IMR-90 (cell line): ENCODE measurements around the gene HOMER3. TPM values are rescaled to one million over a fixed set of nuclear protein-coding genes. Genes with fewer than 3 reads are reported as not detected.

Experiments
- ATAC-seq: fragments of 200-7000 bp; cut with Tn5 transposase; 2 replicates; pipeline ENCODE4 v1.9.1; 2020; ENCODE audit warnings: low read depth, mild to moderate bottlenecking, moderate library complexity
- BruUV-seq: library from RNA; stranded (reverse); fragments of 400-500 nt; replicated peaks from 2 replicates; lab custom pipeline; 2021; lab: Mats Ljungman, UMichigan
- CTCF ChIA-PET: fragments of 300-600 bp; formaldehyde crosslinking; extraction: SDS; loops from one replicate; lab custom pipeline; 2021; ENCODE audit warnings: antibody characterized with exemption; lab: Yijun Ruan, JAX
- POLR2A ChIA-PET: fragments of 300-600 bp; sonication (Branson Sonifier 250); formaldehyde crosslinking; loops from one replicate; lab custom pipeline; 2022; ENCODE audit warnings: antibody characterized with exemption; ENCODE audit not compliant: unreplicated experiment; lab: Charles Lee
- DNase-seq: peaks from one replicate; pipeline ENCODE4 v3.0.0; 2013
- H2AFZ ChIP-seq: replicated peaks from 2 replicates; pipeline ENCODE3; 2013; ENCODE audit warnings: low read length, mild to moderate bottlenecking; ENCODE audit not compliant: poor library complexity
- H2AK5ac ChIP-seq: 2 replicates; pipeline ENCODE4 v1.6.1; 2013; ENCODE audit warnings: low read depth, low read length, inconsistent platforms
- H2AK9ac ChIP-seq: replicated peaks from 2 replicates; pipeline ENCODE3; 2013; ENCODE audit warnings: mild to moderate bottlenecking, low read depth, low read length, moderate library complexity; ENCODE audit not compliant: poor library complexity
- H2BK120ac ChIP-seq: 2 replicates; pipeline ENCODE4 v1.6.1; 2013; ENCODE audit warnings: low read depth, low read length, inconsistent platforms
- H2BK15ac ChIP-seq: 3 replicates; pipeline ENCODE4 v1.6.1; 2013; ENCODE audit warnings: low read depth, low read length, inconsistent platforms
- H2BK20ac ChIP-seq: 2 replicates; pipeline ENCODE4 v1.6.1; 2013; ENCODE audit warnings: low read depth, mild to moderate bottlenecking, inconsistent platforms, low read length, moderate library complexity
- H2BK5ac ChIP-seq: 2 replicates; pipeline ENCODE4 v1.6.1; 2013; ENCODE audit warnings: mild to moderate bottlenecking, low read depth, low read length, inconsistent platforms; ENCODE audit not compliant: poor library complexity, severe bottlenecking
- H3K14ac ChIP-seq: replicated peaks from 2 replicates; pipeline ENCODE4 v1.6.1; 2013; ENCODE audit warnings: low read depth, low read length, inconsistent platforms
- H3K18ac ChIP-seq: 2 replicates; pipeline ENCODE4 v1.6.1; 2013; ENCODE audit warnings: low read depth, low read length, control low read depth
- H3K23ac ChIP-seq: 2 replicates; pipeline ENCODE4 v1.6.1; 2013; ENCODE audit warnings: low read depth, low read length, inconsistent platforms
- H3K27ac ChIP-seq: 2 replicates; pipeline ENCODE4 v1.5.1; 2013; ENCODE audit warnings: mild to moderate bottlenecking, control low read depth, low read length; ENCODE audit not compliant: insufficient read depth
- H3K27me3 ChIP-seq: 2 replicates; pipeline ENCODE4 v1.6.1; 2013; ENCODE audit warnings: low read length; ENCODE audit not compliant: control insufficient read depth, insufficient read depth
- H3K36me3 ChIP-seq: 2 replicates; pipeline ENCODE4 v1.6.1; 2013; ENCODE audit warnings: low read length, mixed read lengths; ENCODE audit not compliant: control insufficient read depth, insufficient read depth
- H3K4ac ChIP-seq: 2 replicates; pipeline ENCODE4 v1.6.1; 2013; ENCODE audit warnings: low read depth, low read length, inconsistent platforms
- H3K4me1 ChIP-seq: 2 replicates; pipeline ENCODE4 v1.6.1; 2013; ENCODE audit warnings: low read length, mixed read lengths; ENCODE audit not compliant: control insufficient read depth, insufficient read depth
- H3K4me2 ChIP-seq: 2 replicates; pipeline ENCODE4 v1.6.1; 2013; ENCODE audit warnings: low read depth, mild to moderate bottlenecking, control low read depth, low read length, moderate library complexity
- H3K4me3 ChIP-seq: 2 replicates; pipeline ENCODE4 v1.5.1; 2013; ENCODE audit warnings: low read depth, mild to moderate bottlenecking, control low read depth, low read length, moderate library complexity; ENCODE audit not compliant: insufficient read depth
- H3K56ac ChIP-seq: 2 replicates; pipeline ENCODE4 v1.6.1; 2013; ENCODE audit warnings: low read length, inconsistent platforms; ENCODE audit not compliant: insufficient read depth; ENCODE audit errors: extremely low read depth
- H3K79me1 ChIP-seq, 2 experiments: 2 replicates each; pipeline ENCODE4 v1.6.1; 2013; ENCODE audit warnings: low read length in 2 of 2, inconsistent platforms in 1 of 2, low read depth in 1 of 2
- H3K9ac ChIP-seq: 2 replicates; pipeline ENCODE4 v1.6.1; 2013; ENCODE audit warnings: low read depth, low read length, control low read depth
- H3K9me1 ChIP-seq: 2 replicates; pipeline ENCODE4 v1.6.1; 2013; ENCODE audit warnings: low read length, inconsistent platforms; ENCODE audit not compliant: insufficient read depth
- H3K9me3 ChIP-seq: 2 replicates; pipeline ENCODE4 v1.6.1; 2013; ENCODE audit warnings: low read length; ENCODE audit not compliant: control insufficient read depth, insufficient read depth
- H4K20me1 ChIP-seq: 2 replicates; pipeline ENCODE4 v1.6.1; 2013; ENCODE audit warnings: low read length, inconsistent platforms; ENCODE audit not compliant: insufficient read depth
- H4K5ac ChIP-seq: 2 replicates; pipeline ENCODE4 v1.6.1; 2013; ENCODE audit warnings: mild to moderate bottlenecking, low read depth, low read length, control low read depth
- H4K8ac ChIP-seq, 2 experiments: 2 replicates each; pipeline ENCODE4 v1.6.1; 2013; ENCODE audit warnings: low read depth in 2 of 2, low read length in 2 of 2, control low read depth in 1 of 2, inconsistent platforms in 1 of 2
- H4K91ac ChIP-seq: 2 replicates; pipeline ENCODE4 v1.6.1; 2013; ENCODE audit warnings: low read depth, low read length, inconsistent platforms; ENCODE audit not compliant: insufficient read depth
- BHLHE40 ChIP-seq: fragments of 150-350 bp; IDR thresholded peaks from 2 replicates; pipeline ENCODE4 v1.6.1; 2016; ENCODE audit warnings: mild to moderate bottlenecking, low read depth, low read length
- FOS ChIP-seq: fragments of 150-350 bp; IDR thresholded peaks from 2 replicates; pipeline ENCODE4 v1.6.1; 2016; ENCODE audit warnings: low read depth, low read length
- MAFK ChIP-seq: IDR thresholded peaks from 2 replicates; pipeline ENCODE4 v1.6.1; 2012; ENCODE audit warnings: low read depth, low read length, improper control_type of control experiment
- POLR2A ChIP-seq: IDR thresholded peaks from 2 replicates; pipeline ENCODE4 v1.6.1; 2012; ENCODE audit warnings: mild to moderate bottlenecking, low read depth, low read length
- WGBS, 2 experiments: methylation state at CpG; one replicate each; pipeline versions ENCODE4 v1.1.5 to v1.1.7; 2013; ENCODE audit warnings: missing lambda C conversion rate in 2 of 2; ENCODE audit not compliant: insufficient read length in 1 of 2; ENCODE audit errors: extremely low coverage in 2 of 2; 5-methylcytosine and 5-hydroxymethylcytosine counted together
- dilution Hi-C: fragments of 300-500 bp; cut with HindIII; formaldehyde crosslinking; loops from one replicate; pipeline ENCODE4 v1.14.3; 2018; ENCODE audit warnings: low sequenced_read_pairs; ENCODE audit not compliant: unreplicated experiment
- in situ Hi-C: fragments of 300-500 bp; cut with MboI; formaldehyde crosslinking; loops from 3 replicates; pipeline ENCODE4 v1.14.3; 2019; ENCODE audit warnings: low sequenced_read_pairs, inconsistent platforms, mixed read lengths
- intact Hi-C: fragments of 100-400 bp; cut with micrococcal nuclease; formaldehyde crosslinking; loops from 2 replicates; pipeline ENCODE4 v1.10.0; 2022
- polyA plus RNA-seq, 3 experiments: library from polyadenylated mRNA; depleted of rRNA; stranded (reverse); fragments of >200 nt; gene quantifications; 2 replicates each; pipeline ENCODE4 v1.2.3, GENCODE V29; 2012; ENCODE audit warnings: low replicate concordance in 1 of 3
- total RNA-seq: library from RNA; depleted of rRNA; stranded (reverse); fragments of >200 nt; gene quantifications from 2 replicates; pipeline ENCODE4 v1.2.3, GENCODE V29; 2012
- TF ChIP-seq, protein P1 (sequence below): fragments of 150-350 bp; IDR thresholded peaks from 2 replicates; pipeline ENCODE4 v1.6.1; 2016; ENCODE audit warnings: low read depth, mild to moderate bottlenecking, low read length, moderate library complexity, borderline replicate concordance
- TF ChIP-seq, protein P2 (sequence below): fragments of 150-350 bp; IDR thresholded peaks from 2 replicates; pipeline ENCODE4 v1.6.1; 2017; ENCODE audit warnings: mild to moderate bottlenecking, antibody characterized with exemption, low read length, low read depth

HOMER3 gene
- total and polyA plus RNA-seq, 2 of the 4 experiments (the other 2 are of a cell fraction): 53.4 to 77.0 TPM

DNA sequence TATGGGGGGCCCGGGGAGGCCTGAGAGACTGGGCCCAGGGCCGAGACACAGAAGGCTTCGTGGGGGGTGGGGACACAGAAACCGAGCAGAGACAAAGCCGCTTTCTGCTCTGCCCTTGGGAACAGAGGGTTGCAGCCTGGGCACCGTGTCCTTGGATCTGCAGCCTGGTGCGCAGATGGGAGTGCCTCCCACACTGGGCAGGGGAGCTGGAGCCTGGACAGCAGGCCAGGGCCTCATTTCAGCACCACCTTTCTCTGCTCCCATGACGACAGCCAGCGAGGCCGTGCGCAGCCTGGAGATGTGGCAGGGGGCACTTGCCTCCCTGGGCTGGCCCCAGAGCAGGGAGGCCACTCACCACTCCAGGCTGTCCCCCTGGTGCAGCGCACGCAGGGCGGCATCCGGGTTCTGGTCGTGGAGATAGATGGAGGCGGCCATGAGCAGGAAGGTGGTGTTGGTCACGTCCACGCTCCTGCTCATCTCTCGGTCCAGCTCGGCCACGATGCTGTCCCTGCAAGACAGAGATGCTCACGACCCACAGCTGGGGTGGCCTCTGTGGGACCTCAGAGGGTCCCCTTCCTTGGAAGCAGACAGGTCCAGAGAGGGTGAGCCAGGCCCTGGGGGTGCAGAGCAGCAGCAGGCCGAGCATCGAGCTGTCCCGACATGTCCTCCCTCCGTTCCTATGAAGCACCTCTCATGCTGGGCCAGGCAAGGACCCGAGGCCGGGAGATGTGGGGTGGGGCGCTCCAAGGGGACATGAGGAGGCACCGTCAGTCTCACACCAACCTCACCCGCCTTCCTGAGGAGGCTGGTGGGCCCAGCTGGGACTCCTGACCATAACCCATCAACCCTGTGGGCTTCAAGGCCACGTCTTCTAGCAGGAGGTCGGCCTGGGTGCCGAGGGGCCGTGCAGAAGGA lies 34.2 kb downstream of the HOMER3 start:
- no peak overlapping the region for H2BK20ac ChIP-seq
- H3K9ac ChIP-seq: no peak overlapping the region
- TF ChIP-seq BHLHE40 (no peak), POLR2A (no peak), MAFK (no peak), FOS (no peak)
- TF ChIP-seq, protein P1, sequence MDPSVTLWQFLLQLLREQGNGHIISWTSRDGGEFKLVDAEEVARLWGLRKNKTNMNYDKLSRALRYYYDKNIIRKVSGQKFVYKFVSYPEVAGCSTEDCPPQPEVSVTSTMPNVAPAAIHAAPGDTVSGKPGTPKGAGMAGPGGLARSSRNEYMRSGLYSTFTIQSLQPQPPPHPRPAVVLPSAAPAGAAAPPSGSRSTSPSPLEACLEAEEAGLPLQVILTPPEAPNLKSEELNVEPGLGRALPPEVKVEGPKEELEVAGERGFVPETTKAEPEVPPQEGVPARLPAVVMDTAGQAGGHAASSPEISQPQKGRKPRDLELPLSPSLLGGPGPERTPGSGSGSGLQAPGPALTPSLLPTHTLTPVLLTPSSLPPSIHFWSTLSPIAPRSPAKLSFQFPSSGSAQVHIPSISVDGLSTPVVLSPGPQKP: no peak
- TF ChIP-seq, protein P2, sequence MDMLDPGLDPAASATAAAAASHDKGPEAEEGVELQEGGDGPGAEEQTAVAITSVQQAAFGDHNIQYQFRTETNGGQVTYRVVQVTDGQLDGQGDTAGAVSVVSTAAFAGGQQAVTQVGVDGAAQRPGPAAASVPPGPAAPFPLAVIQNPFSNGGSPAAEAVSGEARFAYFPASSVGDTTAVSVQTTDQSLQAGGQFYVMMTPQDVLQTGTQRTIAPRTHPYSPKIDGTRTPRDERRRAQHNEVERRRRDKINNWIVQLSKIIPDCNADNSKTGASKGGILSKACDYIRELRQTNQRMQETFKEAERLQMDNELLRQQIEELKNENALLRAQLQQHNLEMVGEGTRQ: no peak
- H3K9me1 ChIP-seq: no peaks in the 10 kb centered on the region
- no peak overlapping the region for H3K27ac ChIP-seq
- no peak overlapping the region for H2AK9ac ChIP-seq
- no peak for DNase-seq
- no peaks in the 10 kb centered on the region for H3K4me1 ChIP-seq
- ChIA-PET POLR2A (no interaction called here), CTCF (no interaction called here)
- in situ Hi-C loops (no loop called here), intact Hi-C loops (no loop called here), dilution Hi-C loops (no loop called here)
- no peak overlapping the region for H2BK15ac ChIP-seq
- no peaks in the 10 kb centered on the region for H3K27me3 ChIP-seq
- no TSS peak for BruUV-seq
- peaks cover 11 to 26% of the 10 kb centered on the region in 2 experiments for H3K79me1 ChIP-seq
- H3K18ac ChIP-seq: no peak overlapping the region
- peaks cover 67% of the 10 kb centered on the region for H3K36me3 ChIP-seq
- no peak for ATAC-seq
- H3K4me3 ChIP-seq: no peak overlapping the region
- H3K4ac ChIP-seq: no peak overlapping the region
- H2BK5ac ChIP-seq: no peak overlapping the region
- WGBS, 2 experiments: 96% methylated on average over 15 of the region's 36 CpGs; no CpG with 5 or more reads in 1 of the 2 experiments
- H4K20me1 ChIP-seq: peaks cover 25% of the 10 kb centered on the region
- H2AFZ ChIP-seq: no peak overlapping the region
- no peak overlapping the region for H2AK5ac ChIP-seq
- no peak overlapping the region for H4K91ac ChIP-seq
- no peak overlapping the region for H2BK120ac ChIP-seq
- H3K4me2 ChIP-seq: no peak overlapping the region
- H3K9me3 ChIP-seq: no peaks in the 10 kb centered on the region
- no peak overlapping the region for H3K14ac ChIP-seq
- no peak overlapping the region for H4K8ac ChIP-seq
- H4K5ac ChIP-seq: no peak overlapping the region
- H3K56ac ChIP-seq: no peak overlapping the region
- no peak overlapping the region for H3K23ac ChIP-seq
